ENCODE measurements around the gene BNC2.

BNC2 gene

GRCh38 chr9:16377311-16377710, 493.2 kb downstream of the BNC2 start:
- no peak for DNase-seq (ENCODE audit: low read depth in 1 of 2, low spot score in 1 of 2)
- H3K27me3 ChIP-seq (ENCODE audit: insufficient read depth, poor library complexity, severe bottlenecking): no peaks in the 10 kb centered on the region

GRCh38 chr9:16371306-16371705, 499.2 kb downstream of the BNC2 start:
- TF ChIP-seq GABPA (IDR thresholded peaks at IDR 0.05; ENCODE audit: low read depth) (no peak), REST (IDR thresholded peaks at IDR 0.05; ENCODE audit: insufficient replicate concordance, low read depth) (no peak), POLR2AphosphoS5 (IDR thresholded peaks at IDR 0.05; ENCODE audit: low read depth) (no peak), CTCF (IDR thresholded peaks at IDR 0.05; ENCODE audit: insufficient read depth, low read length) (no peak), SPI1 (IDR thresholded peaks at IDR 0.05; ENCODE audit: borderline replicate concordance, low read depth) (no peak)
- DNase-seq (ENCODE audit: low read depth in 1 of 2, low spot score in 1 of 2): no peak
- no peak overlapping the region for H3K4me3 ChIP-seq (replicated peaks; ENCODE audit: insufficient read depth, low read length)
- H3K27me3 ChIP-seq (ENCODE audit: insufficient read depth, poor library complexity, severe bottlenecking): no peaks in the 10 kb centered on the region
- H3K27ac ChIP-seq (replicated peaks): no peak overlapping the region

More at GRCh38 chr9:16377311-16377710, 493.2 kb downstream of the BNC2 start:
- no peak overlapping the region for H3K27ac ChIP-seq (replicated peaks)
- H3K4me3 ChIP-seq (replicated peaks; ENCODE audit: insufficient read depth, low read length): no peak overlapping the region
- TF ChIP-seq GABPA (IDR thresholded peaks at IDR 0.05; ENCODE audit: low read depth) (no peak), SPI1 (IDR thresholded peaks at IDR 0.05; ENCODE audit: borderline replicate concordance, low read depth) (no peak), REST (IDR thresholded peaks at IDR 0.05; ENCODE audit: insufficient replicate concordance, low read depth) (no peak), POLR2AphosphoS5 (IDR thresholded peaks at IDR 0.05; ENCODE audit: low read depth) (no peak), CTCF (IDR thresholded peaks at IDR 0.05; ENCODE audit: insufficient read depth, low read length) (no peak)

GRCh38 chr9:16370647-16371046, 499.8 kb downstream of the BNC2 start:
- DNase-seq (ENCODE audit: low read depth in 1 of 2, low spot score in 1 of 2): no peak
- Histone ChIP-seq H3K27ac (replicated peaks) (no peak overlapping the region), H3K27me3 (ENCODE audit: insufficient read depth, poor library complexity, severe bottlenecking) (no peaks in the 10 kb centered on the region), H3K4me3 (replicated peaks; ENCODE audit: insufficient read depth, low read length) (no peak overlapping the region)
- TF ChIP-seq POLR2AphosphoS5 (IDR thresholded peaks at IDR 0.05; ENCODE audit: low read depth) (no peak), CTCF (IDR thresholded peaks at IDR 0.05; ENCODE audit: insufficient read depth, low read length) (no peak)

GRCh38 chr9:16369427-16369826, 501.0 kb downstream of the BNC2 start:
- Histone ChIP-seq H3K27ac (replicated peaks) (no peak overlapping the region), H3K27me3 (ENCODE audit: insufficient read depth, poor library complexity, severe bottlenecking) (no peaks in the 10 kb centered on the region), H3K4me3 (replicated peaks; ENCODE audit: insufficient read depth, low read length) (no peak overlapping the region)
- TF ChIP-seq REST (IDR thresholded peaks at IDR 0.05; ENCODE audit: insufficient replicate concordance, low read depth): no peak
- no peak for TF ChIP-seq CTCF (IDR thresholded peaks at IDR 0.05; ENCODE audit: insufficient read depth, low read length)
- TF ChIP-seq SPI1 (IDR thresholded peaks at IDR 0.05; ENCODE audit: borderline replicate concordance, low read depth): no peak
- no peak for TF ChIP-seq GABPA (IDR thresholded peaks at IDR 0.05; ENCODE audit: low read depth)
- TF ChIP-seq POLR2AphosphoS5 (IDR thresholded peaks at IDR 0.05; ENCODE audit: low read depth): no peak
- no peak for DNase-seq (ENCODE audit: low read depth in 1 of 2, low spot score in 1 of 2)
